ENCODE measurements around the gene RAPSN. TPM values are rescaled to one million over a fixed set of nuclear protein-coding genes. Genes with fewer than 3 reads are reported as not detected.
A peak's percentile ranks its signal among the peaks of the same experiment; 100 is the strongest.
"Not testable (repeated sequence)": the region's sequence is repeated elsewhere in the genome, so short reads cannot be mapped to it uniquely, and the experiment has no call there.

RAPSN gene
- total and polyA plus RNA-seq, 2 experiments from 2014 or later = not detected

- H3K27ac ChIP-seq = no peak overlapping the region
- no peak overlapping the region for H3K4me3 ChIP-seq
- no peaks in the 10 kb centered on the region for H3K27me3 ChIP-seq
- peaks cover 17% of the 10 kb centered on the region for H3K36me3 ChIP-seq
- no peaks in the 10 kb centered on the region for H3K9me3 ChIP-seq (ENCODE audit: low read depth)
- no peak for TF ChIP-seq CTCF (IDR thresholded peaks at IDR 0.05; ENCODE audit: low read depth, low read length)
- DNase-seq (ENCODE audit: low read depth in 1 of 2, low spot score in 1 of 2) = peak in 1 of 2 donors; percentile 85
- H3K4me1 ChIP-seq (ENCODE audit: low read depth) = peaks cover 4% of the 10 kb centered on the region
Measured at GRCh38 chr11:47466201-47466600, 17.3 kb upstream of the RAPSN start.

- Histone ChIP-seq H3K27me3 (no peaks in the 10 kb centered on the region), H3K9me3 (ENCODE audit: low read depth) (no peaks in the 10 kb centered on the region), H3K27ac (no peak overlapping the region), H3K4me3 (no peak overlapping the region), H3K36me3 (peaks cover 8% of the 10 kb centered on the region), H3K4me1 (ENCODE audit: low read depth) (peaks cover 4% of the 10 kb centered on the region)
- TF ChIP-seq CTCF (IDR thresholded peaks at IDR 0.05; ENCODE audit: low read depth, low read length) = no peak
- DNase-seq (ENCODE audit: low read depth in 1 of 2, low spot score in 1 of 2) = no peak
Measured at GRCh38 chr11:47464483-47464882, 15.5 kb upstream of the RAPSN start.

- Histone ChIP-seq H3K27ac (peak overlapping the region; percentile 75), H3K27me3 (no peaks in the 10 kb centered on the region), H3K36me3 (peaks cover 4% of the 10 kb centered on the region), H3K4me3 (no peak overlapping the region), H3K9me3 (ENCODE audit: low read depth) (no peaks in the 10 kb centered on the region), H3K4me1 (ENCODE audit: low read depth) (no peaks in the 10 kb centered on the region)
- DNase-seq (ENCODE audit: low read depth in 1 of 2, low spot score in 1 of 2) = no peak
- TF ChIP-seq CTCF (IDR thresholded peaks at IDR 0.05; ENCODE audit: low read depth, low read length) = no peak
Measured at GRCh38 chr11:47461876-47462275, 12.9 kb upstream of the RAPSN start.

- Histone ChIP-seq H3K27ac (peak overlapping the region; percentile 75), H3K4me1 (ENCODE audit: low read depth) (no peaks in the 10 kb centered on the region), H3K36me3 (peaks cover 4% of the 10 kb centered on the region), H3K9me3 (ENCODE audit: low read depth) (no peaks in the 10 kb centered on the region), H3K4me3 (no peak overlapping the region), H3K27me3 (no peaks in the 10 kb centered on the region)
- no peak for DNase-seq (ENCODE audit: low read depth in 1 of 2, low spot score in 1 of 2)
- no peak for TF ChIP-seq CTCF (IDR thresholded peaks at IDR 0.05; ENCODE audit: low read depth, low read length)
Measured at GRCh38 chr11:47460571-47461235, 11.8 kb upstream of the RAPSN start.

GRCh38 chr11:47454258-47454671 is 5.3 kb upstream of the RAPSN start:
- H3K9me3 ChIP-seq (ENCODE audit: low read depth); H3K27me3 ChIP-seq; H3K36me3 ChIP-seq; H3K4me3 ChIP-seq; H3K27ac ChIP-seq; H3K4me1 ChIP-seq (ENCODE audit: low read depth): not testable (repeated sequence)
- TF ChIP-seq CTCF (IDR thresholded peaks at IDR 0.05; ENCODE audit: low read depth, low read length) = peak; percentile 82
- peak; percentile 72 to 93 for DNase-seq (ENCODE audit: low read depth in 1 of 2, low spot score in 1 of 2)

Measured in cardiac muscle cell (in vitro differentiated cells and primary cell).